B cell (primary cell): ENCODE data around the gene EIF5A. TPM values are rescaled to one million over a fixed set of nuclear protein-coding genes. Genes with fewer than 3 reads are reported as not detected.

Experiments
- ATAC-seq: fragments of 200-7000 bp; cut with Tn5 transposase; one replicate; pipeline ENCODE4 v1.10.0; 2021; ENCODE audit warnings: low read depth, mild to moderate bottlenecking, moderate number of reproducible peaks, moderate library complexity
- CTCF ChIA-PET: fragments of 350-600 bp; sonication (Branson Sonifier 250); formaldehyde crosslinking; loops from one replicate; lab custom pipeline; 2021; ENCODE audit warnings: antibody characterized with exemption, inconsistent platforms; lab: Charles Lee
- POLR2A ChIA-PET: fragments of 350-600 bp; sonication (Branson Sonifier 250); formaldehyde crosslinking; loops from one replicate; lab custom pipeline; 2021; ENCODE audit warnings: antibody characterized with exemption; lab: Charles Lee
- DNase-seq: peaks from one replicate; pipeline ENCODE4 v3.0.0; 2013
- H2AFZ ChIP-seq: 2 replicates; pipeline ENCODE4 v1.6.1; 2012; ENCODE audit warnings: mild to moderate bottlenecking, low read depth, low read length; ENCODE audit not compliant: insufficient read depth, poor library complexity, severe bottlenecking
- H3K27ac ChIP-seq, 2 donors: 1 replicate in 1 of 2; 2 replicates in 1 of 2; pipeline ENCODE4 v1.5.1; 2012 to 2013; ENCODE audit warnings: low read length in 2 of 2, mild to moderate bottlenecking in 2 of 2, moderate library complexity in 1 of 2
- H3K27me3 ChIP-seq, 4 experiments: fragments of 200-600 bp in 1 of 4; sonication (generic) in 1 of 4; replicated peaks in 1 of 4; 1 replicate in 2 of 4; 2 replicates in 2 of 4; pipeline versions ENCODE4 v1.6.1 to v1.7.0; 2013 to 2016; ENCODE audit warnings: low read length in 3 of 4, mild to moderate bottlenecking in 2 of 4, mixed read lengths in 1 of 4, moderate library complexity in 1 of 4; ENCODE audit not compliant: insufficient read depth in 4 of 4, control insufficient read depth in 3 of 4; ENCODE audit errors: control extremely low read depth in 1 of 4
- H3K36me3 ChIP-seq, 2 experiments: replicated peaks in 1 of 2; 1 replicate in 1 of 2; 2 replicates in 1 of 2; pipeline versions ENCODE4 v1.6.1 to v1.7.1; 2013; ENCODE audit warnings: low read length in 1 of 2; ENCODE audit not compliant: insufficient read depth in 2 of 2, control insufficient read depth in 1 of 2; ENCODE audit errors: control extremely low read depth in 1 of 2, extremely low read depth in 1 of 2
- H3K4me1 ChIP-seq, 2 donors: fragments of 200-600 bp in 1 of 2; sonication (generic) in 1 of 2; 1 replicate in 1 of 2; 2 replicates in 1 of 2; pipeline versions ENCODE4 v1.5.1 to v1.6.1; 2013 to 2017; ENCODE audit warnings: low read length in 2 of 2; ENCODE audit not compliant: control insufficient read depth in 2 of 2, insufficient read depth in 2 of 2
- H3K4me2 ChIP-seq: replicated peaks from 2 replicates; pipeline ENCODE3; 2012; ENCODE audit warnings: mild to moderate bottlenecking, low read depth, low read length; ENCODE audit not compliant: poor library complexity, severe bottlenecking
- H3K4me3 ChIP-seq, 5 experiments: fragments of 200-600 bp in 1 of 5; sonication (generic) in 1 of 5; 1 replicate in 3 of 5; 2 replicates in 2 of 5; pipeline versions ENCODE4 v1.5.1 to v1.7.0; 2011 to 2016; ENCODE audit warnings: low read length in 4 of 5, mild to moderate bottlenecking in 4 of 5, low read depth in 2 of 5, control low read depth in 1 of 5, moderate library complexity in 1 of 5; ENCODE audit not compliant: insufficient read depth in 1 of 5; ENCODE audit errors: control extremely low read depth in 1 of 5, extremely low read depth in 1 of 5
- H3K79me2 ChIP-seq: fragments of 200-600 bp; sonication (generic); one replicate; pipeline ENCODE4 v1.6.0; 2016; ENCODE audit warnings: low read length; ENCODE audit not compliant: control insufficient read depth, insufficient read depth
- H3K9ac ChIP-seq: fragments of 200-600 bp; sonication (generic); 2 replicates; pipeline ENCODE4 v1.6.1; 2017; ENCODE audit warnings: mild to moderate bottlenecking, low read length, moderate library complexity
- H3K9me3 ChIP-seq, 3 donors: one replicate each; pipeline versions ENCODE4 v1.6.1 to v1.7.1; 2013; ENCODE audit warnings: low read length in 2 of 3; ENCODE audit not compliant: control insufficient read depth in 2 of 3, insufficient read depth in 1 of 3; ENCODE audit errors: control extremely low read depth in 1 of 3
- H4K20me1 ChIP-seq: 2 replicates; pipeline ENCODE4 v1.6.0; 2012; ENCODE audit warnings: mild to moderate bottlenecking, low read length; ENCODE audit not compliant: insufficient read depth, control insufficient read depth, poor library complexity, severe bottlenecking
- H3K27ac Mint-ChIP-seq: one replicate; pipeline ENCODE4 v1.8.0; 2021; ENCODE audit warnings: mixed read lengths
- H3K27me3 Mint-ChIP-seq: one replicate; pipeline ENCODE4 v1.8.0; 2021; ENCODE audit warnings: mixed read lengths
- H3K4me1 Mint-ChIP-seq: one replicate; pipeline ENCODE4 v1.8.0; 2021; ENCODE audit warnings: mixed read lengths
- H3K4me3 Mint-ChIP-seq: one replicate; pipeline ENCODE4 v1.8.0; 2021; ENCODE audit warnings: mixed read lengths
- H3K9me3 Mint-ChIP-seq: one replicate; pipeline ENCODE4 v1.8.0; 2022; ENCODE audit warnings: mixed read lengths; ENCODE audit not compliant: insufficient read depth
- EZH2 ChIP-seq: IDR thresholded peaks from 2 replicates; pipeline ENCODE4 v1.6.1; 2012; ENCODE audit warnings: borderline replicate concordance, low read depth, mild to moderate bottlenecking, moderate library complexity, low read length; ENCODE audit not compliant: insufficient read depth, poor library complexity, severe bottlenecking
- WGBS: methylation state at CpG from one replicate; pipeline ENCODE4 v1.1.5; 2013; ENCODE audit warnings: missing lambda C conversion rate; ENCODE audit not compliant: insufficient coverage; 5-methylcytosine and 5-hydroxymethylcytosine counted together
- intact Hi-C: fragments of 100-400 bp; cut with micrococcal nuclease; formaldehyde crosslinking; loops from one replicate; pipeline ENCODE4 v1.10.0; 2022
- polyA plus RNA-seq: library from polyadenylated mRNA; depleted of rRNA; stranded (reverse); fragments of >200 nt; gene quantifications from 2 replicates; pipeline ENCODE4 v1.2.3, GENCODE V29; 2012
- total RNA-seq, 2 donors: library from RNA; stranded (reverse); fragments of 120-200 nt in 1 of 2; gene quantifications; 1 replicate in 1 of 2; 2 replicates in 1 of 2; pipeline versions ENCODE4 v1.2.3 to v1.2.4, GENCODE V29; 2013 to 2022
- TF ChIP-seq, protein P1 (sequence below): fragments of 200-600 bp; IDR thresholded peaks from one replicate; pipeline ENCODE4 v1.8.0; 2022; ENCODE audit warnings: antibody characterized with exemption, mild to moderate bottlenecking

Gene EIF5A
- total and polyA plus RNA-seq, 2 donors (not counting 1 experiment from before 2014, with no cell fraction given): 233 to 576 TPM

DNA sequence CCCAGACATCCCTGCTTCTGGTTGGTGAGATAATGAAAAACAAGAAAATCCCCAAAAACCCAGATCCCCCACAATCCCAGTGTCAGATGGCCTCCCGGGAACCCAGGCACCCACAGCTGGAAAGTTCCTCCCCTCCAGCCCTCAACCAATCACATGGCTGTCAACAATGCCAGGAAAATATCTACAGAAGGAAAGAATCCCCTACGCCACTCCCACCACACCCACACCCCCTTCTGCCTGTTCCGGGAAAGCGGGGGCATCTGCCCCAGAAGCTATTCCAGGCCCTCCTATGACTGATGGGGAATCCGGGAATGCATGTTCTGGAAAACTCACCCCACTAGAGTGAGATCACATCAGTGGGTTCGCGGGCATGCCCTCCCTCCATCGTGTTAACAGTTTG, 49.3 kb downstream of the EIF5A start:
- WGBS: 79% methylated on average over 8 of the region's 8 CpGs
- no peak for ATAC-seq
- Histone ChIP-seq H3K27me3 (peaks cover 0 to under 1% (median 0%) of the 10 kb centered on the region in 4 experiments), H2AFZ (no peak overlapping the region), H4K20me1 (peaks cover 4% of the 10 kb centered on the region), H3K4me3 (no peak overlapping the region), H3K27ac (no peak overlapping the region), H3K4me2 (no peak overlapping the region), H3K9ac (no peak overlapping the region), H3K4me1 (peaks cover 9 to 30% of the 10 kb centered on the region in 2 donors), H3K9me3 (no peaks in the 10 kb centered on the region), H3K36me3 (no peaks in the 10 kb centered on the region), H3K79me2 (peaks cover 14% of the 10 kb centered on the region)
- Mint-ChIP-seq H3K9me3 (no peaks in the 10 kb centered on the region), H3K4me3 (no peak overlapping the region), H3K27me3 (no peaks in the 10 kb centered on the region), H3K4me1 (peaks cover 24% of the 10 kb centered on the region), H3K27ac (peak overlapping the region; percentile 56)
- TF ChIP-seq, protein P1, sequence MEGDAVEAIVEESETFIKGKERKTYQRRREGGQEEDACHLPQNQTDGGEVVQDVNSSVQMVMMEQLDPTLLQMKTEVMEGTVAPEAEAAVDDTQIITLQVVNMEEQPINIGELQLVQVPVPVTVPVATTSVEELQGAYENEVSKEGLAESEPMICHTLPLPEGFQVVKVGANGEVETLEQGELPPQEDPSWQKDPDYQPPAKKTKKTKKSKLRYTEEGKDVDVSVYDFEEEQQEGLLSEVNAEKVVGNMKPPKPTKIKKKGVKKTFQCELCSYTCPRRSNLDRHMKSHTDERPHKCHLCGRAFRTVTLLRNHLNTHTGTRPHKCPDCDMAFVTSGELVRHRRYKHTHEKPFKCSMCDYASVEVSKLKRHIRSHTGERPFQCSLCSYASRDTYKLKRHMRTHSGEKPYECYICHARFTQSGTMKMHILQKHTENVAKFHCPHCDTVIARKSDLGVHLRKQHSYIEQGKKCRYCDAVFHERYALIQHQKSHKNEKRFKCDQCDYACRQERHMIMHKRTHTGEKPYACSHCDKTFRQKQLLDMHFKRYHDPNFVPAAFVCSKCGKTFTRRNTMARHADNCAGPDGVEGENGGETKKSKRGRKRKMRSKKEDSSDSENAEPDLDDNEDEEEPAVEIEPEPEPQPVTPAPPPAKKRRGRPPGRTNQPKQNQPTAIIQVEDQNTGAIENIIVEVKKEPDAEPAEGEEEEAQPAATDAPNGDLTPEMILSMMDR: no peak
- no peak for TF ChIP-seq EZH2
- intact Hi-C loops: loop anchor here (1.0 kb wide), 7 partner anchors 38 to 332 kb away; partner anchors contain the start of genes PLSCR3, POLR2A, SENP3 and TMEM102
- peak; percentile 11 for DNase-seq
- ChIA-PET CTCF (interaction anchor here (0.7 to 5.9 kb wide), 25 partner anchors 27 to 331 kb away, joined by 3 to 43 read pairs (median 6); partner anchors contain the start of genes NEURL4, NLGN2, PLSCR3 and SENP3), POLR2A (interaction anchor here (0.6 to 1.2 kb wide), 2 partner anchors 80 to 87 kb away, joined by 3 to 6 read pairs; no protein-coding TSS in a partner anchor)

DNA sequence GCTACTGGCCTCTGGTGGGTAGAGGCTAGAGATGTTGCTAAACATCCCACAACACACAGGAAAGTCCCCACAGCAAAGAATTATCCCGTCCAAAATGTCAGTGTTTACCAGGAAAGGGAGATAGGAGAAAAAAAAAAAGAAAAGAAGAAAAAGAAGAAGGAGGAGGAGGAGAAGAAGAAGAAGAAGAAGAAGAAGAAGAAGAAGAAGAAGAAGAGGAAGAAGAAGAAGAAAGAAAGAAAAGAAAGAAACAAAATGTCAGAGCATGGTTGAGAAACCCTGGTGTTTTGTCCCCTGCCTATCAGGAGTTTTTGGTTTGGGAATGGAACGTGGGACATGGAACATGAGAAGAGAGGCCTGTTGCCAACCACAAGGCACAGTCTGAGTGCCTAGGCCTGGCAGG, 50.0 kb downstream of the EIF5A start:
- H4K20me1 ChIP-seq: peaks cover 4% of the 10 kb centered on the region
- TF ChIP-seq, protein P1: no peak
- TF ChIP-seq EZH2: no peak
- no peak overlapping the region for H3K4me3 Mint-ChIP-seq
- ATAC-seq: no peak
- no peaks in the 10 kb centered on the region for H3K9me3 ChIP-seq
- peaks cover 11% of the 10 kb centered on the region for H3K79me2 ChIP-seq
- peaks cover 9 to 27% of the 10 kb centered on the region in 2 donors for H3K4me1 ChIP-seq
- no peak for DNase-seq
- no peaks in the 10 kb centered on the region for H3K36me3 ChIP-seq
- CTCF ChIA-PET: interaction anchor here (3.7 to 5.9 kb wide), 3 partner anchors 79 to 203 kb away, joined by 18 to 43 read pairs (median 39); partner anchors contain the start of genes SENP3 and TMEM102
- H3K9me3 Mint-ChIP-seq: no peaks in the 10 kb centered on the region
- no peak overlapping the region for H3K9ac ChIP-seq
- no peaks in the 10 kb centered on the region for H3K27me3 Mint-ChIP-seq
- H3K27ac ChIP-seq: no peak overlapping the region
- WGBS: 75% methylated on average over 1 of the region's 2 CpGs
- intact Hi-C loops: no loop called here
- H3K27ac Mint-ChIP-seq: no peak overlapping the region
- H3K27me3 ChIP-seq: peaks cover 0 to 3% (median 1%) of the 10 kb centered on the region in 4 experiments
- no peak overlapping the region for H2AFZ ChIP-seq
- POLR2A ChIA-PET: no interaction called here
- peaks cover 21% of the 10 kb centered on the region for H3K4me1 Mint-ChIP-seq
- H3K4me3 ChIP-seq: no peak overlapping the region
- H3K4me2 ChIP-seq: no peak overlapping the region
